ENCODE data around the gene ZNF496.

The ZNF496 gene

GRCh38 chr1:247338723-247339275, 7.1 kb upstream of the ZNF496 start:
- Histone ChIP-seq H3K9me3 (no peaks in the 10 kb centered on the region), H3K4me1 (peaks cover 44% of the 10 kb centered on the region), H3K9ac (no peak overlapping the region), H3K27ac (no peak overlapping the region), H3K36me3 (peaks cover 48% of the 10 kb centered on the region), H3K4me3 (no peak overlapping the region), H3K27me3 (no peaks in the 10 kb centered on the region), H4K20me1 (peaks cover 46% of the 10 kb centered on the region), H3K4me2 (no peak overlapping the region)
- no peak for TF ChIP-seq Cebpa-rat (IDR thresholded peaks at IDR 0.05)

- H3K4me2 ChIP-seq: peak overlapping the region; percentile 19
- H3K9ac ChIP-seq: no peak overlapping the region
- H3K36me3 ChIP-seq: peaks cover 48% of the 10 kb centered on the region
- peaks cover 53% of the 10 kb centered on the region for H3K4me1 ChIP-seq
- no peak for TF ChIP-seq Cebpa-rat (IDR thresholded peaks at IDR 0.05)
- H3K27me3 ChIP-seq: no peaks in the 10 kb centered on the region
- H3K27ac ChIP-seq: no peak overlapping the region
- no peak overlapping the region for H3K4me3 ChIP-seq
- no peaks in the 10 kb centered on the region for H3K9me3 ChIP-seq
- peaks cover 46% of the 10 kb centered on the region for H4K20me1 ChIP-seq
Observed at GRCh38 chr1:247337961-247338360, 6.3 kb upstream of the ZNF496 start.

GRCh38 chr1:247337250-247337746, 5.6 kb upstream of the ZNF496 start:
- H3K9me3 ChIP-seq: no peaks in the 10 kb centered on the region
- H3K4me3 ChIP-seq: no peak overlapping the region
- H3K27me3 ChIP-seq: no peaks in the 10 kb centered on the region
- TF ChIP-seq Cebpa-rat (IDR thresholded peaks at IDR 0.05): no peak
- peaks cover 45% of the 10 kb centered on the region for H3K36me3 ChIP-seq
- peaks cover 59% of the 10 kb centered on the region for H3K4me1 ChIP-seq
- peak overlapping the region; percentile 19; the same call in 1 of the 2 replicates for H3K4me2 ChIP-seq
- H3K27ac ChIP-seq: no peak overlapping the region
- H4K20me1 ChIP-seq: peaks cover 46% of the 10 kb centered on the region
- no peak overlapping the region for H3K9ac ChIP-seq

GRCh38 chr1:247336390-247336789, 4.7 kb upstream of the ZNF496 start:
- Histone ChIP-seq H3K27me3 (no peaks in the 10 kb centered on the region), H3K36me3 (peaks cover 39% of the 10 kb centered on the region), H3K4me1 (peaks cover 60% of the 10 kb centered on the region), H3K4me3 (no peak overlapping the region), H3K9ac (no peak overlapping the region), H3K4me2 (peak overlapping the region; percentile 7; the same call in 1 of the 2 replicates), H4K20me1 (peaks cover 46% of the 10 kb centered on the region), H3K9me3 (no peaks in the 10 kb centered on the region), H3K27ac (no peak overlapping the region)
- no peak for TF ChIP-seq Cebpa-rat (IDR thresholded peaks at IDR 0.05)

- H3K27me3 ChIP-seq: no peaks in the 10 kb centered on the region
- no peak for TF ChIP-seq Cebpa-rat (IDR thresholded peaks at IDR 0.05)
- no peak overlapping the region for H3K4me3 ChIP-seq
- no peak overlapping the region for H3K9ac ChIP-seq
- peaks cover 46% of the 10 kb centered on the region for H4K20me1 ChIP-seq
- H3K4me1 ChIP-seq: peaks cover 60% of the 10 kb centered on the region
- no peaks in the 10 kb centered on the region for H3K9me3 ChIP-seq
- no peak overlapping the region for H3K27ac ChIP-seq
- peaks cover 34% of the 10 kb centered on the region for H3K36me3 ChIP-seq
- peak overlapping the region; percentile 96 for H3K4me2 ChIP-seq
Observed at GRCh38 chr1:247335882-247336281, 4.2 kb upstream of the ZNF496 start.

GRCh38 chr1:247334378-247335133, 2.9 kb upstream of the ZNF496 start:
- H3K4me2 ChIP-seq: peak overlapping the region; percentile 96
- H3K4me1 ChIP-seq: peaks cover 71% of the 10 kb centered on the region
- no peaks in the 10 kb centered on the region for H3K9me3 ChIP-seq
- H3K9ac ChIP-seq: no peak overlapping the region; the same call in 1 of the 2 replicates
- 0 out of 2 replicates have a peak overlapping the region, but pooled peaks have one; percentile 19 for H3K27ac ChIP-seq
- H3K27me3 ChIP-seq: no peaks in the 10 kb centered on the region
- no peak for TF ChIP-seq Cebpa-rat (IDR thresholded peaks at IDR 0.05)
- H4K20me1 ChIP-seq: peaks cover 59% of the 10 kb centered on the region
- H3K4me3 ChIP-seq: no peak overlapping the region
- H3K36me3 ChIP-seq: peaks cover 25% of the 10 kb centered on the region

- peak overlapping the region; percentile 98 for H3K27ac ChIP-seq
- H3K36me3 ChIP-seq: peaks cover 30% of the 10 kb centered on the region
- peak overlapping the region; percentile 96 for H3K4me2 ChIP-seq
- H3K27me3 ChIP-seq: no peaks in the 10 kb centered on the region
- H3K4me3 ChIP-seq: peak overlapping the region; percentile 99
- H4K20me1 ChIP-seq: peaks cover 48% of the 10 kb centered on the region
- no peaks in the 10 kb centered on the region for H3K9me3 ChIP-seq
- TF ChIP-seq Cebpa-rat (IDR thresholded peaks at IDR 0.05): no peak
- H3K9ac ChIP-seq: peak overlapping the region; percentile 99
- peaks cover 65% of the 10 kb centered on the region for H3K4me1 ChIP-seq
Observed at GRCh38 chr1:247332623-247333361, 1.1 kb upstream of the ZNF496 start.

- Histone ChIP-seq H3K4me3 (peak overlapping the region; percentile 99), H3K9ac (peak overlapping the region; percentile 99), H3K4me1 (peaks cover 60% of the 10 kb centered on the region), H3K36me3 (peaks cover 35% of the 10 kb centered on the region), H3K9me3 (no peaks in the 10 kb centered on the region), H3K27ac (peak overlapping the region; percentile 98), H3K27me3 (no peaks in the 10 kb centered on the region), H3K4me2 (peak overlapping the region; percentile 96), H4K20me1 (peaks cover 43% of the 10 kb centered on the region)
- TF ChIP-seq Cebpa-rat (IDR thresholded peaks at IDR 0.05): no peak
Observed at GRCh38 chr1:247332215-247332622, 552 bp upstream of the ZNF496 start.

GRCh38 chr1:247331172-247331524, 519 bp downstream of the ZNF496 start:
- peaks cover 36% of the 10 kb centered on the region for H4K20me1 ChIP-seq
- H3K4me2 ChIP-seq: peak overlapping the region; percentile 96
- peak overlapping the region; percentile 99 for H3K4me3 ChIP-seq
- H3K4me1 ChIP-seq: peaks cover 61% of the 10 kb centered on the region
- H3K9ac ChIP-seq: peak overlapping the region; percentile 99
- H3K27me3 ChIP-seq: no peaks in the 10 kb centered on the region
- peaks cover 39% of the 10 kb centered on the region for H3K36me3 ChIP-seq
- no peaks in the 10 kb centered on the region for H3K9me3 ChIP-seq
- no peak for TF ChIP-seq Cebpa-rat (IDR thresholded peaks at IDR 0.05)
- peak overlapping the region; percentile 98 for H3K27ac ChIP-seq

Measured in BLaER1 (cell line).